ENCODE data around the gene MGAT5. TPM values are rescaled to one million over a fixed set of nuclear protein-coding genes. Genes with fewer than 3 reads are reported as not detected.

MGAT5 gene
- total and polyA plus RNA-seq, 2 donors from 2014 or later: 14.3 to 40.9 TPM

- H3K9me3 ChIP-seq (ENCODE audit: control insufficient read depth in 2 of 3, insufficient read depth in 1 of 3, low read length in 3 of 3): no peaks in the 10 kb centered on the region
- DNase-seq: no peak
- no peaks in the 10 kb centered on the region for H3K36me3 ChIP-seq (ENCODE audit: control insufficient read depth in 2 of 3, insufficient read depth in 3 of 3, low read length in 3 of 3)
- intact Hi-C loops (cut with DNase I): no loop called here
- no peaks in the 10 kb centered on the region for H3K27me3 ChIP-seq (ENCODE audit: control insufficient read depth, insufficient read depth, low read length)
- no peak overlapping the region for H3K4me3 ChIP-seq (ENCODE audit: low read length in 3 of 3)
- H3K4me1 ChIP-seq (ENCODE audit: control insufficient read depth in 2 of 3, insufficient read depth in 2 of 3, low read depth in 1 of 3, low read length in 3 of 3): peaks cover 0 to 10% (median 0%) of the 10 kb centered on the region in 3 donors
- no peak for TF ChIP-seq CTCF (IDR thresholded peaks at IDR 0.05; ENCODE audit: borderline replicate concordance, extremely low read depth, insufficient read depth)
- no peak for FAIRE-seq
- no peak overlapping the region for H3K9ac ChIP-seq (ENCODE audit: low read length in 3 of 3)
- no peak overlapping the region for H3K27ac ChIP-seq (ENCODE audit: low read depth in 2 of 2, low read length in 2 of 2)
Measured at GRCh38 chr2:134216152-134216829, 37.6 kb upstream of the MGAT5 start.

- Histone ChIP-seq H3K4me3 (ENCODE audit: low read length in 3 of 3) (no peak overlapping the region), H3K36me3 (ENCODE audit: control insufficient read depth in 2 of 3, insufficient read depth in 3 of 3, low read length in 3 of 3) (no peaks in the 10 kb centered on the region), H3K4me1 (ENCODE audit: control insufficient read depth in 2 of 3, insufficient read depth in 2 of 3, low read depth in 1 of 3, low read length in 3 of 3) (peaks cover 0 to 10% (median 0%) of the 10 kb centered on the region in 3 donors), H3K9me3 (ENCODE audit: control insufficient read depth in 2 of 3, insufficient read depth in 1 of 3, low read length in 3 of 3) (no peaks in the 10 kb centered on the region), H3K27ac (ENCODE audit: low read depth in 2 of 2, low read length in 2 of 2) (no peak overlapping the region), H3K9ac (ENCODE audit: low read length in 3 of 3) (no peak overlapping the region), H3K27me3 (ENCODE audit: control insufficient read depth, insufficient read depth, low read length) (no peaks in the 10 kb centered on the region)
- no peak for TF ChIP-seq CTCF (IDR thresholded peaks at IDR 0.05; ENCODE audit: borderline replicate concordance, extremely low read depth, insufficient read depth)
- intact Hi-C loops (cut with DNase I): no loop called here
- FAIRE-seq (no peak), DNase-seq (no peak)
Measured at GRCh38 chr2:134217351-134217750, 36.5 kb upstream of the MGAT5 start.

GRCh38 chr2:134217924-134218323 is 35.9 kb upstream of the MGAT5 start:
- Histone ChIP-seq H3K27me3 (ENCODE audit: control insufficient read depth, insufficient read depth, low read length) (no peaks in the 10 kb centered on the region), H3K9me3 (ENCODE audit: control insufficient read depth in 2 of 3, insufficient read depth in 1 of 3, low read length in 3 of 3) (no peaks in the 10 kb centered on the region), H3K4me3 (ENCODE audit: low read length in 3 of 3) (no peak overlapping the region), H3K9ac (ENCODE audit: low read length in 3 of 3) (no peak overlapping the region), H3K27ac (ENCODE audit: low read depth in 2 of 2, low read length in 2 of 2) (no peak overlapping the region), H3K4me1 (ENCODE audit: control insufficient read depth in 2 of 3, insufficient read depth in 2 of 3, low read depth in 1 of 3, low read length in 3 of 3) (peaks cover 0 to 10% (median 0%) of the 10 kb centered on the region in 3 donors), H3K36me3 (ENCODE audit: control insufficient read depth in 2 of 3, insufficient read depth in 3 of 3, low read length in 3 of 3) (no peaks in the 10 kb centered on the region)
- FAIRE-seq (no peak), DNase-seq (no peak)
- TF ChIP-seq CTCF (IDR thresholded peaks at IDR 0.05; ENCODE audit: borderline replicate concordance, extremely low read depth, insufficient read depth): no peak
- intact Hi-C loops (cut with DNase I): no loop called here

DNA sequence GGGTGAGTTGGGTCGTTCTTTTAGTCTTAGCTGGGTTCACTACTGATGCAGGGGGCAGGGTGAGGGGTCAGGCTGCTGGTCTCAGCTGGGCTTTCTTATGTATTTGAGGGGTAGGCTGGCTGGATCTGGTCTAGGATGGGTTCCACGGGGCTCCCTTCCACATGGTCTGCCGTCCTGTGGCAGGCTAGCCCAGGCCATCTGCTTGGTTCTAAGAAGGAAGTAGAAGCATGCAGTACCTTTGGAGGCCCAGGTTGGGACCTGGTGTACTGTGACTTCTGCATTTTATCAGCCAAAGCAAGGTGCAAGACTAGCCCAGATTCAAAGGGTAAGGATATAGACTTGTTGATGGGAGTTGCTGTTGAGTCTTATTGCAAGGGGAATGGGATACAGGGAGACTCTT is 35.5 kb upstream of the MGAT5 start:
- H3K9ac ChIP-seq (ENCODE audit: low read length in 3 of 3): no peak overlapping the region
- peaks cover 0 to 10% (median 0%) of the 10 kb centered on the region in 3 donors for H3K4me1 ChIP-seq (ENCODE audit: control insufficient read depth in 2 of 3, insufficient read depth in 2 of 3, low read depth in 1 of 3, low read length in 3 of 3)
- no peak overlapping the region for H3K4me3 ChIP-seq (ENCODE audit: low read length in 3 of 3)
- H3K9me3 ChIP-seq (ENCODE audit: control insufficient read depth in 2 of 3, insufficient read depth in 1 of 3, low read length in 3 of 3): no peaks in the 10 kb centered on the region
- DNase-seq (no peak), FAIRE-seq (no peak)
- no peak overlapping the region for H3K27ac ChIP-seq (ENCODE audit: low read depth in 2 of 2, low read length in 2 of 2)
- H3K36me3 ChIP-seq (ENCODE audit: control insufficient read depth in 2 of 3, insufficient read depth in 3 of 3, low read length in 3 of 3): no peaks in the 10 kb centered on the region
- intact Hi-C loops (cut with DNase I): no loop called here
- H3K27me3 ChIP-seq (ENCODE audit: control insufficient read depth, insufficient read depth, low read length): no peaks in the 10 kb centered on the region
- TF ChIP-seq CTCF (IDR thresholded peaks at IDR 0.05; ENCODE audit: borderline replicate concordance, extremely low read depth, insufficient read depth): no peak
